HG02981 (cell line): ENCODE results near the gene RNF169.

Experiments used
- ATAC-seq: cut with Tn5 transposase; IDR thresholded peaks from one replicate; pipeline ENCODE4 v1.9.1; 2021; ENCODE audit warnings: mild to moderate bottlenecking, moderate library complexity; ENCODE audit not compliant: unreplicated experiment

RNF169 gene

GRCh38 chr11:74748211-74749126 is at the start of gene RNF169:
Gene RNF169 (plus strand): TSS chr11:74748849. CDS start chr11:74748881, 32 bp downstream.
- peak; percentile 96 for ATAC-seq

- no peak for ATAC-seq
These were observed 48.8 kb upstream of the RNF169 start for GRCh38 chr11:74699615-74700396.

- ATAC-seq, result no peak
These were observed 47.3 kb upstream of the RNF169 start for GRCh38 chr11:74701351-74701750.

- no peak for ATAC-seq
These were observed 46.2 kb upstream of the RNF169 start for GRCh38 chr11:74702383-74703007.

- ATAC-seq, result no peak
These were observed 45.4 kb upstream of the RNF169 start for GRCh38 chr11:74703211-74703610.

- no peak for ATAC-seq
These were observed 41.5 kb upstream of the RNF169 start for GRCh38 chr11:74707182-74707581.

- ATAC-seq, result no peak
These were observed 40.8 kb upstream of the RNF169 start for GRCh38 chr11:74707602-74708510.

GRCh38 chr11:74709175-74709574 is 39.5 kb upstream of the RNF169 start:
- ATAC-seq, result no peak

- ATAC-seq, result no peak
These were observed 38.2 kb upstream of the RNF169 start for GRCh38 chr11:74710281-74710938.

- no peak for ATAC-seq
These were observed 35.0 kb upstream of the RNF169 start for GRCh38 chr11:74713686-74714085.

GRCh38 chr11:74714904-74715303 is 33.7 kb upstream of the RNF169 start:
- no peak for ATAC-seq

- no peak for ATAC-seq
These were observed 31.3 kb upstream of the RNF169 start for GRCh38 chr11:74717221-74717969.

GRCh38 chr11:74719011-74719410 is 29.6 kb upstream of the RNF169 start:
- no peak for ATAC-seq

- no peak for ATAC-seq
These were observed 27.8 kb upstream of the RNF169 start for GRCh38 chr11:74720596-74721478.

GRCh38 chr11:74721479-74721835 is 27.2 kb upstream of the RNF169 start:
- no peak for ATAC-seq

GRCh38 chr11:74723511-74723910 is 25.1 kb upstream of the RNF169 start:
- no peak for ATAC-seq

GRCh38 chr11:74725701-74726100 is 22.9 kb upstream of the RNF169 start:
- no peak for ATAC-seq

GRCh38 chr11:74726547-74727182 is 22.0 kb upstream of the RNF169 start:
- peak; percentile 90 for ATAC-seq
